Inflammatory macrophage (primary cell): Measurements from ENCODE around the gene CPEB3.
"Not testable (repeated sequence)": the region's sequence is repeated elsewhere in the genome, so short reads cannot be mapped to it uniquely, and the experiment has no call there.

Source experiments
- DNase-seq, 2 donors: peaks; one replicate each; pipeline ENCODE4 v3.0.0-alpha.2; 2020 to 2022

CPEB3 gene

DNA sequence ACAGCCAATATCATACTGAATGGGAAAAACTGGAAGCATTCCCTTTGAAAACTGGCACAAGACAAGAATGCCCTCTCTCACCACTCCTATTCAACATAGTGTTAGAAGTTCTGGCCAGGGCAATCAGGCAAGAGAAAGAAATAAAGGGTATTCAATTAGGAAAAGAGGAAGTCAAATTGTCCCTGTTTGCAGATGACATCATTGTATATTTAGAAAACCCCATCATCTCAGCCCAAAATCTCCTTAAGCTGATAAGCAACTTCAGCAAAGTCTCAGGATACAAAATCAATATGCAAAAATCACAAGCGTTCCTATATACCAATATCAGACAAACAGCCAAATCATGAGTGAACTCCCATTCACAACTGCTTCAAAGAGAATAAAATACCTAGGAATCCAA, 156.8 kb downstream of the CPEB3 start:
- not testable (repeated sequence) for DNase-seq

DNA sequence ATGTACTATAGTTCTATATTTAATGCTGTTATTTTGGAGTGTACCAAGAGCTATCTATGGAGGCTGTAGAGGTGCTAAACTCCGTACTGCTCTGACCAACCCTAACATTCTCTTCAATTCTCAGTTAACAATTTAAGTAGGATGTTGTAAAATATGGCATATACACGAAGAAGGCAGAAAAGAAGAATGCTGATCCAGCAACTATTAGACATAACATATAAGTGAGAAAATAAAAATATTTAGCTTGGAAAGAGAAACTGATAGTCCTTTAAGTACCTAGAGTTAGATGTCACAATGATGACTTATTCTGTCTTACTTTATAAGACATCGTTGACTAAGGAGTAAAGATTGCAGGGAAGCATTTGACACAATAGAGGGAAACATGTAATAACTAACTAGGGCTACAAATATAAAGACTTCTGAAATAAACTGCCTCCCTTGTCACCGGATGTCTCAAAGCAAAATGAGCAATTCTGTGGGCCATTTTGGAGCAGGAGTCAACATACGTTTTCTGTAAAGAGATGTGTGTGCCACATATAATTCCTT, 159.5 kb downstream of the CPEB3 start:
- no peak for DNase-seq

DNA sequence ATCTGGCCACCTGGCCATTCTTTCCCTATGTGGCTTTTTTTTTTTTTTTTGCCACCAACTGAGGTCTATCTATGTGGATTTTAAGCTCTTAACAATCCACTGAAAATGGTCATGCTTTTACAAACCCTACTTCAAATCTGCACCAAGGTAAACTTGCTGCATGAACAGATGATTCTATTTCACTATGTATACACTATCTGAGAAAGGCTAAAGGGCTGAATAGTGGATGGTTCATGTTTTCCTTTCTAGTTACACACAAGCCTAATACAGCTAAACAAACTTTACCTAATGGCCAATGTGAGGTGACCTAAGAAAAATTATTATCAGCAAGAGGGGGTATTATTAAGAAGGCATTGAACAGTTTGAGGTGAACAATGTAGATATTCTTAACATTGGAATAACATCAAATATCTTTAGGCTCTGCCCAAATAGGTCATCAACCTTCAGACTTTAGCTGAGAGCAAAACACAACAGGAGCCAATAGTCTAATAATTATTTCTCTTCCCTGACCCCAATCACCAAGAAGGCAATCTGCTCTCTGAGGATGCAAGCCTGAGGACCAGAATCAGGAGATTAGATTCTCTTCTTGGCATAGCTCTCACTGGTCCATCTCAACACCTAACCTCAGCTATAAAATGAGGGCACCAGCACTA, 160.1 kb downstream of the CPEB3 start:
- no peak for DNase-seq

DNA sequence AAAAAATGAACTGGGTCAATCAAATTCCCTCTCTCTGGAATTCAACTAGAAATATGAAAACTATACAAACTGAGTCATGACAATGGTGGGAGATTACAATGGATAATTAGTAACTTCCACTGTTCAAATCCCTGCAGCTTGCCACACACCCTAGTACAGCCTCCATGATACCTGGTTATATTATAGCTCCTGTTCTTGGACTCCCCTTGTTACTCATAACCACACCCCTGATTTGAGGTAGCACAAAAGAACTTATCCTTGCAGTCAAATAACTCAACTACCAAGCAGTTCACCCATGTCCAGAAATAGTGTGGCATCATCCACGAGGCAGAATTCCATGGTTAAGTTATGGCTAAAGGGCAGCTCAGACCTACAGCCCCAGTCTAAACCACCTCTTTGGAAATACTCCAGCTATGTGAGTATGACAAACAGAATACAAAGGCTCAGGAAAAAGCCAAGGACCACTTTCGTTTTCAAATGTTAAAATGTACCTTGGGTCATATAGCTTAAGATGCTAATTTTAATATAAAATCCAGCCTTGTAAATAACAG, 164.7 kb downstream of the CPEB3 start:
- no peak for DNase-seq

DNA sequence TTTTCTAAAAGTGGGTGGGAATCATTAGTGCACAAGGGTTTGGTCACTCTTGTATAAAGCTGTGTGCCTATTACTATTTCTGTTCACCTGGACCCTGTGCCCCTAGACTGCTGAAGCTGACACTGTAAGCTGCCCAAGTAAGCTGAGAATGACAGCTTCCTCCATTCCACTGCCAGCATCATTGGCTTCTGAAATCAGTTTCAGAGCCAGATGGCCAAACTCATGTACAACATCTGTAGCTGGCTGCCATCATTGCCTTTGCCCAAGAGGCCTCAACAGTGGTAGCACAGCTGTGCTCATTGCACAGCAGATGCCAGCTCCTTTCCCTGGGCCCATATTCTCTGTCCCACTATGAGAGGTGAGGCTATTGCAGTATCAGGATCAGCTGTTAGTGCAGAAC, 165.7 kb downstream of the CPEB3 start:
- DNase-seq, result no peak

DNA sequence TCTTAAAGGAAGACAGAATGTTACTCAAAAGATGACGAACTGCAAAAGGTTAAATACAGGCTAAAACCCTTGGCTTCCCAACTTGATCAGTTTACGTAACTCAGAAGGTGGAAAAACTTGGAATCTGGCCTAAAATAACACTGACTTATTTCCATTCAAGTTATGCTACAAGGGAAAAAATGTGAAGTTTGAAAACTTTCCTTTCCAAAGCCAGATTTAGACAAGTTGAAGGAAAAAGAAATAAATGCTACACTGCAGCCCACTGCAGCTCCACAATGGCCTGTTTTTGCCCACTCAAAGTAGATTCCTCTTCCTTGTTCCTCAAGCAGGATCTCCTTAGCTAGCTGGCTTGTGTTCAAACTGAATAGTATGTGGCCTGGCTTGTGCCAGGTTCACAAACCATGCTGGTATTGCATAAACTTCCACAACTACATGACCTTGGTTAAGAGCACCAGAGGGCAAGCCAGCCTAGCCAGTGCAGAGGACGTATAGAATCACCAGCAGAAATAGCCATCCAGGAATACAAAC, 166.2 kb downstream of the CPEB3 start:
- peak; percentile 31 to 51 for DNase-seq

DNA sequence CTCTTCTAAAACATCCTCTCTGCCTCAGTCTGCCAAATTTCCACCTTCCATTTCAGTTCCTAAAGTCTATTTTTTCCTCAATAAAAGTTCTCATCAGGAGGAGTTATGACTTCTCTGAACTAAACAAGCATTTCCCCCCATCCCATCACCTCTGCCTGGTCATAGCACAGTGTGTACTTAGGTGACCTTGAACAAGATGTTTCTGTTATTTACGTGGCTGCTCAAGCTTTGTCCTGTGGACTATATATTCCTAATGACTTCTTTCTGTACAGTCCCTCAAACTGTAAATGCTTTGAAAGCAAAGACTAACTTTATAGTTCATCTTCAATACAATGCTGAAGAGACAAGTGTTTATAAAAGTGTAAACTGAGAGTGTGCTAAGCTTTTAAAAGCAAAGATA, 166.9 kb downstream of the CPEB3 start:
- no peak for DNase-seq

DNA sequence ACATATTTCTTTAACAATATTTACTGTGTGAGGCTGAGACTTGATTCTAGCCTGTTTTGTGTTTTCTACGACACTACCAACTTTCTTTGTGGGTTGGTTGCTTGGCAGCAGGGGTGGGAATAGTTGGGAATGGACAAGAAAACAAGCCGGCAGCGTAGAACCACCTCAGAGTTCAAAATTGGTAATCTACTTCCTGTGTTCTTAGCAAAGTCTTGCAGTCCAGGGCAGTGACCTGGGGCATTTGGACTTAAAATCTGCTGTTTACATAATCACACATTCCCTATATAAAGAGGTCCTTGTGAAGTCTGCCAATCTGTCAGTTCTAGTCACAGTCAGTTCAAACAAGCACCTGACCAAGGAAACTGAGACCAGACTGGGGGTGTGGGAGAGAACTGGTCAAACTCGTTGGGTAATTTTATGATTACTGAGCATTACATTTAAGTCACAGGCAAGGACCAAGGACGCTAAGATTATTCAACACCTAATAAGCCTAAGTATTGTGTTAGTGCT, 167.9 kb downstream of the CPEB3 start:
- DNase-seq, result no peak

DNA sequence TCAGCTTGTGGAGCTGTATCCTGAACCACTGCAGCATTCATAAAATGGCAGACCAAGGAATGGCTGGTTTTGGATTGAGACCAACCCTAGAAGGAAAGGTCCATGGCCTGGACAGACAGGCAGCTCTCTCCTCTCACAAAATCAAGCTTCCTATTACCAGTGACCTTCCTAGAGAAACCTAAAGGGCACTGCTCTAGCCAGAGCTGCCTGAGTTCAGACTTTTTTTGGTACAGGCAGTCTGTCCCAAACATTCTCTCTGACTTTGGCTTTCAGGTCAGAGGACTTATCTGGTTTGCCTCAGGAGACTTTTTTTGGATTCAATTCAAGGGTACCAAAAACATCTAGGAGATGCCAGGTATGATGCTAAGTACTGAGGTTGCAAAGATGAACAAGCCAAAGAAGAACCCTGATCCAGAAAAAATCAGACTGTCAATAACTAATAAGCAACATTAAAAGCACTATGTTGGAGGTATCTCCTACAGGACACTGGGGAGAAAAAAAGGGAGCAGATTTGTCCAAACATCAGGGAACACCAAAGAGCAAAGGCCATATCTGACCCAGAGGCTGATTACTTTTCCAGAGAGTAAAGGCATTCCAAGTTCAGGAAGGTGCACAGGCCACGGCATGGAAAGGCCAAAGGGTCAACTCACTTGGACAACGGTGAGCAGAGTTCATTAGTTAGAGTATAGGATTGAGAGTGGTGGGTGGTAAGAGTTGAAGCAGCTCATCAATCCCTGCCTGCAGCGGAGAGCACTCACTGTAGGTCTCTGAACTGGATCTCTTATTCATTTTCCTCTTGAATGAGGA, 169.0 kb downstream of the CPEB3 start:
- no peak for DNase-seq

DNA sequence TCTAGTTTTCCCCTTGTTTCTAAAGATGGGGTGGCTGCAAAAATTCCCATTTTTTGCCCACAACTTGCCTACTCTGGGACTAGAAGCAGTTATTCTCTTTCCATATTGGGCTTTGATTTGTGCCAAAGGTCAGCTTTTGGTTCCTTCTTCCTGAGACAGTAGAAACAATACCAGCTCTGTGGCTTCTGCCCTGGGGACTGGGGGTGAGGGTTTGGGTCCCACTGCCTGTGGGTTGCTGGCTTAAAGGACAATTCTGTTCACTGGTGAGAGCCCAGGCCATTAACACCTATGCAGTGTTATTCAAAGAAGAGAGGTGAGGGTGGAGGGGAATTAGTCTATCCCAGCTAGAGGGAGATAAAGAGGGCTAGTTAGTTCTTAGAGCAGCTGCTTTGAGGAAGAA, 171.5 kb downstream of the CPEB3 start:
- peak in 1 of 2 donors; percentile 23 for DNase-seq

DNA sequence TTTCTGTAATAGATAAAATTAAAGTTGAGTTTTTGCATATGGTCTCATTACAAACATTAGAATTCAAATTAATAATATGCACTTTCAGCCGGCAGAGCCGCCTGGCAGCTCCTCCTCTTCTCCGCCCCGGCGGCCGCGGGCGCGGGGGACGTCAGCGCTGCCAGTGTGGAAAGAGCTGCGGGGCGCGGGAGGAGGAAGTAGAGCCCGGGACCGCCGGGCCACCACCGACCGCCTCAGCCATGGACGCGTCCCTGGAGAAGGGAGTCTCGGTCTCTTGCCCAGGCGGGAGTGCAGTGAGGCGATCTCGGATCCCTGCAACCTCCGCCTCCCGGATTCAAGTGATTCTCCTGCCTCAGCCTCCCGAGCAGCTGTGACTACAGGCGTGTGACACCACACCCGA, 176.0 kb downstream of the CPEB3 start:
- peak in 1 of 2 donors; percentile 30 for DNase-seq

DNA sequence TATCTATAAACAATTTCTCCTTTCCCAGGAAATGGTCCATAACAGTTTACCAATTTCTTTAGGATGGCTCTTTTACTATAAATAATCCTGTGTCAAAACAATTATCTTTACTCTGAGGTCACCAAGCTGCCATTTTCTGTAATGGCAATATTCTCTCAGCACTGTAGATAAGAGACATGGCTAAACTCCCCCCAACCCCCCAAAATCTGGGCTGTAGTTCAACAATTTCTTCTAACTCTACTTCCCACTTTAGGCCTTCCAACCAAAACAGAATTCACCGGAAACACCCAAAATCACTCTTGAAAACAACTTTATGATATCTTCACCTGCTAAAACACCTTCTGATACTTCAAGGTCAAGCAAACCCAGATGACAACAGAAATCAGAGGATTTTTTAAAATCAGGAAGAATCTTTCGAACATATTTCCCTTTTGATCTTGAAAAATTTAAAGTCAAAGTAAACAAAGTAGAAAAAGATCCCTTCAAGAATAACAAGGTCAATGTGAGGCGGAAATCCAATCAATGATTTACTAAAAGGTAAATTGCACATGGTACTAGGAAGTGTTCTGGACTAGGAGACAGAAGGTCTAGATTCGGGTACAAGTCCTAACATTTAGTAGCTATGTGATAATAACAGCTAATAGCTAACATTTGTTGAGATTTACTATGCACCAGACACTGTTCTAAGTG, 176.8 kb downstream of the CPEB3 start:
- DNase-seq, result no peak

DNA sequence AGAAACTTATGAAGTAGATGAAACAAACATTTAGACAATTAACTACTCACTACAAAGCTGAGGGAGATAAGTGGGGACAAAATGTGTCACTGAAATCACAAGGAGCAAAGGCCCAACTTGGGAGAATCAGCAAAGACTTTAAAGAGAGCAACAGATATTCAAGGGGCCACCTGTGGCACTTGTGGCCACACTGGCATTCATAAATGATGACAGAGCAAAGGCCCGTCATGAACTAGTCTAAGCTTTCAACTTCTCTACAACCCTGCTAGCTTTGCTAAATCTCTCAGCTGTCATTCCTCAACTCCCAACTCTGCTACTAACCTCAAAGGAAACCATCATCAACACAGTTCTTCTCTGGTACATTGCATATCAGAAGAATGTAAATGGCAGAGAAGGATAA, 178.4 kb downstream of the CPEB3 start:
- no peak for DNase-seq

DNA sequence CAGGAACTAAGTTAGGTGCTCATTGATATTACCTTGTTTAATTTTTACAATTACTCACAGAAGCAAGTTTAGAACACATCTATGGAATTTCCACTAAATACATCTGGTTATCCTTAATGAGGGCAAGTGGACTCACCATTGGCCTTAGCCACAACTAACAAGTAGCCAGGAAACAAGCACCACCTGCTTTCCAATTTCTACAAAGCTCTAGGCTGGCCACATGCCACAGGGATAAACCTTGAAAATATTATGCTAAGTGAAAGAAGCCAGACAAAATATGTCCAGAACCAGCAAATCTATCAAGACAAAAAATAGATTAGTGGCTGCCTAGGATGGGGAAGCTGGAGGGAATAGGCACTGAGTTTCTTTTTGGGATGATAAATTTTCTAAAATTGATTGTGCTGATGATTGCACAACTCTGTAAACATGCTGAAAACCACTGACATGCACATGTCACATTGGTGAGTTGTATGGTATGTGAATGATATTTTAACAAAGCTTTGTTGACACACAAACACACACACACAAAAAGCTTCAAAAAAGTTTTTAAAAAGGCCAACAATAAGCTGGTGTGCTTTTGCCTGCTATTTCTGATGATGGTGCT, 179.4 kb downstream of the CPEB3 start:
- DNase-seq, result no peak

DNA sequence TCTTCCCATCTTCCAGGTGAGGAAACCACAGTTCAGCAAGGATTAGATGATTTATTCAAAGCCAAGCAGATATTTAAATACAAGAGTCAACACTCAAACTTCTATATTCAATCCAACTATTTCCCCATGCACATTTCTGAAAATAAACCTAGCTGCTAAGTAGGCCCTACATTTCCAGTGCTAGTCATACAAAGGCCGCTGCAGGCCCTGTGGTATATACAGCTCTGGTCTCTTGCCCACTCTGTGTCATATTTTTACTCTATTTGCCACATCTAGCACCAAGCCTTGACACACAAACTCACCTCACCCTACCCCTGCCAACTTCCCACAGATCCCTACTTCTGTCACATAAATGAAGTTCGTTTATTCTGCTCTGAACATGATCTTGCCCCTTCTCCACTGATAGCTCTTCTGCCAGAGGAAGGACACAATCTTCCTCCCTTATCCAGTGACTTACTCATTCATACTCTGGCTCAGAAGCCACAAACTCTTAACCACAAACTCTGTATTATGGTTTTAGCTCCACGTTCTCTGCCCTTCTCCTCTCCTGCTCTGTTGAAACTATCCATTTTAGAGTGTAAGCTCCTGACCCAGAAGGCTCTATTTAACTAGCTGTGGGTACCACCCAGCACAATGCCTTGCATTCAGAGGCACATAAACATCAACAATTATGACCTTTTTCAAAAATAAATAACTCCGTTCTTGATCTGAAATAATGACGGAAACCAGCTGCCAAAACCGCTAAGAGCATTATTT, 180.7 kb downstream of the CPEB3 start:
- DNase-seq, result no peak

DNA sequence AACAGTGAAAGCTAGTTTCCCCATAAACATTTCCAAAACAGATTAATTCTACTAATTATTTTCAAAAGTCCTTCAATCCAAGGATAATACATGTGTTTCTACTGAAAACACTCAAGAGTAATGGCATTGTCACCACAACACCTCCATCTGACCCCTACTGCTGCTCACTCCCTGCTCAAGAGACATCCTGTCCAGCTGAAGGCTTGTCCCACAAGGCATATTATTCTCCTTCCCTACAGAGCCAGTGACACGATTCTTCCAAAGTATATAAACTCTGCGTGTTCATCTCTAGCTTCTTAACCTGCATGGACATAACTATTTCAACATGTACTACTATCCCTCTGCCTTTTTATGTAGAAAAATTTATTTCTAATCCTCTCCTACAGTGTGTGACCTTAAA, 182.1 kb downstream of the CPEB3 start:
- no peak for DNase-seq

DNA sequence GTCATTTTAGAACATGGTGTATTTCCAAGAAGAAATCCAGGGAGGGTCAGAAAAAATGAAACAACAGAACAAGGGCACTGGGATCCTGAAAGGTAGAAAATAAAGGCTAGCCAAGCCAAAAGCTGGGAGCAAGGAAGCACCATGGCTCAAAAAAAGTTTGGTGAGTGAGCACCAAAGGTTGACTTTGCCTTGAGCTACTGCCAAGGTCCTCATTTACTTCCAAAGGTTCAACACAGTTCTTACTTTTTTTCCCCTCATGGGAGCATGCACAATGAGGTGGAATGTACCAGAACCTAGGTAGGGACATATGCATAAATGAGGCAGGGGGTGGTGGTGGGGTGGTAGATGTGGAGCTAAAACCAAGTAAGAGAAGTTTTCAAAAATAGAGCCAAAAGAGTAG, 182.8 kb downstream of the CPEB3 start:
- no peak for DNase-seq

DNA sequence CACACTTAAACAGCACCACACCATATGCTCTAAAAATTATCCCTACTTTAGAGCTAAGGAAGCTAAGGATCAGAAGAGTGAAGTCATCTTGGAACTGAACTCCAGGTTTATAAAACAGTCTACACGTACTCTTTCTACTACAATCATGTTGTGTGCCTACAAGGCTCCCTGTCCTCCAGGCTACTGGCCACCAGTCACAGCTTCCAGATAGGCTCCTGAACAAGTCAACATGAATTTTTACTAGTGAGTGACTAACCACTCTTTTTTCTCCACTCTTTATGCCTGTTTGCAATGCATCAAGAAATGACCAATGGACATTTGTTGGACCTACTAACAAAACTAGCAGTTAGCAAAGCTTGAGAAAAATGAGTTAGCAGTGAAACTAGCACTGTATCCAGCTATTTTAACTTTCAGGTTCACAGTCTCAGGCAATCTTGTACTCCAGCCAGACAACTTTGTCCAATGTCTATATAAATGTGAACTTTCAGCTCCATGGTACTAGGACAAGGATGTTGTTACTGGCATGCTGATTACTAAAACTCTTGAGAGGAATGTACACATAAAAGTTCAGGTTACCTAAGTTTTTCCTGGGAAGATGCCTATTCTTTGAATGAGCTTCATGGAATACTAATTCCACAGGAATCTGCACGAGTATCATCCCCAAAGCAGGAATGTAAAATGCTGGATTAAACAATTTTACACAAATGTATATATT, 187.3 kb downstream of the CPEB3 start:
- no peak for DNase-seq

DNA sequence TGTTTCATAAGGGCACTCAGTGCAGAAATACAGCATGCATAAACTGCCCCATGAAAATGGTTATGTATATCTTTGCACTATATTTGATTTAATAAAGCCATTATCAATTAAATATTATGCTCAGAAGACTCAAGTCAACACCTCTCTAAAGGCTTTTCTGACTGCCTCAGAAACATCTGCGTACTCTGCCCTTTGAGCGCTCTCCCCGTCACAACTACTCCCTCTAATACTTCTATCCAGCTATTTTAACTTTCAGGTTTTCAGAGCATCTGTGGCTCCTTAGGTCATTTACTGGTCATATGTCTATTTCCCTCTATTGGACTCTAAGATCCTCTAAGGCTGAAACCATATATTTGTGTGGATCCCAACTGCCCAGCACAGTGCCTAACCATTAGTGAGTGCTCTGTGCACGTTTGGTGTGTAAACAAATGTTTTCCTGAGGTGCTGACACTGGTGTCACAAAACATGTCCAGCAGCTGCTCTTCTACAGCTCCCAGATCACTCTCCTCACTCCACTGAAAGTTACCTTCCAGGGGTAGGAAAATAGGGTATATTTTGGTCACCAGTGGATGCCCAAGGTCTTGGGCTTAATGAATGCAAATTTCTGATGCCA, 188.2 kb downstream of the CPEB3 start:
- DNase-seq, result no peak

DNA sequence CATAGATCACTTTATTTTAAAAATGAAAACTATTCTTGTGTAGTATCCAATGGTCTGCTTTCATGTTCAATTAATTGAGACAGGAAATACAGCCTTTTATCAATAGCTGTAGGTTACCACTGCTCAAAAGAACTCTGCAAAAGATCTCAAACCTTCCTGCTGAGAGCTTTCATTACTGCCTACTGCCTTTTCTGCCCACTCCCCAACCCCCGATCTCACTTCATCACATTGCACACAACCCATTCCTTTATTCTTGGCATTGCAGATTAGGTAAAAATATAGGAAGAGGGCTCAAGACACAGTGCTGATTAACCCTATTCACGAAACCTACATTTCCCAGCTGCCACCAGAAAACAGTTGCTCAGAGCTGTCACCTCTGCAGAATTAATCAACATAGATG, 195.9 kb downstream of the CPEB3 start:
- DNase-seq, result no peak
